Measurements from ENCODE around the gene KRT75.
"Not testable (repeated sequence)": the region's sequence is repeated elsewhere in the genome, so short reads cannot be mapped to it uniquely, and the experiment has no call there.

KRT75 gene

DNA sequence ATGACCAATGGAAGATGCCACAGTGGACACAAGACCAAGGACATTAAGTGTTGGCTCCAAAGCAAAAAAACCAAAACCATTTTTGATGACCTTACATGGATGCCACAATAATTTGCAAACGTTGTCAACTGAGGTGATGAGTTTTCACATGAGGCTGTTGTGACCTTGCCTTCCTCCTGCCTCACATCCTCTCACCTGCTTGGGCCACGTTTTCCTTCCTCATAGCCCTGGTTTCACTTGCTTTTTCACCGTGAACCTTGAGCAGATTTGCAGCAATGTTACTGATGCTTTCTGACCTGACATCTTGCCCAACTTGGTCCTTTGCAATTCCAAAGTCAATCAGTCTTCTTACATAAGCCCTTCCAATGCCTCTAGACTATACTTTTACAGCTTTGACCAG is 14.1 kb upstream of the KRT75 start:
- no peak overlapping the region for H2AFZ ChIP-seq (ENCODE audit: low read depth, low read length)
- H4K20me1 ChIP-seq (ENCODE audit: insufficient read depth, low read length) = no peaks in the 10 kb centered on the region
- no peak overlapping the region for H3K4me3 ChIP-seq (ENCODE audit: low read length)
- no peak overlapping the region for H3K9ac ChIP-seq (ENCODE audit: low read length)
- H3K36me3 ChIP-seq (replicated peaks; ENCODE audit: low read depth, low read length) = no peaks in the 10 kb centered on the region
- H3K27me3 ChIP-seq (ENCODE audit: low read depth, low read length) = peaks cover 15% of the 10 kb centered on the region
- H3K4me2 ChIP-seq (ENCODE audit: low read length) = peak overlapping the region; percentile 38
- no peak for TF ChIP-seq EZH2phosphoT487 (IDR thresholded peaks at IDR 0.05; ENCODE audit: low read depth)
- peaks cover 9% of the 10 kb centered on the region for H3K4me1 ChIP-seq (ENCODE audit: low read length)
- H3K27ac ChIP-seq (ENCODE audit: low read length) = no peak overlapping the region
- H3K79me2 ChIP-seq (ENCODE audit: low read length) = no peaks in the 10 kb centered on the region
- no peaks in the 10 kb centered on the region for H3K9me3 ChIP-seq (ENCODE audit: insufficient read depth, low read length)

DNA sequence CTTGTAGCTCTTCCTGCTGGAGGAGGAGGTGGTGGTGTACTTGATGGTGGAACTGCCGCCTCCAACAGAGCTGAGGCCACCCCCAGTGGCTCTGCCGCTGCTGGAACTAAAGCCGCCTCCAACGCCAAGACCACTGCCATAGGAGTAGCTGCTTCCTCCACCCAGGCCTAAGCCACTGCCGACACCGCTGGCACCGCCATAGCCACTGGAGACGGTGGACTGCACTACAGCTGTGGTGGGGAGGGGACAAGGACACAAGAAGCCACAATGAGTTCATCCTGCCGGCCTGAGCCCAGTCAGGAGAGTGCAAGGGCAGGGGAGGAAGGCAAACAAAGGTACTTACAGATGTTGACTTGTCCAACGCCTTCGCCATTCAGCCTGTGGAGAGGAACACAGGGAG is 13.0 kb upstream of the KRT75 start:
- H3K36me3 ChIP-seq (replicated peaks; ENCODE audit: low read depth, low read length); H3K4me1 ChIP-seq (ENCODE audit: low read length); H3K9ac ChIP-seq (ENCODE audit: low read length); H3K4me3 ChIP-seq (ENCODE audit: low read length); H3K79me2 ChIP-seq (ENCODE audit: low read length); H3K9me3 ChIP-seq (ENCODE audit: insufficient read depth, low read length); H3K4me2 ChIP-seq (ENCODE audit: low read length); H2AFZ ChIP-seq (ENCODE audit: low read depth, low read length); H3K27ac ChIP-seq (ENCODE audit: low read length); H4K20me1 ChIP-seq (ENCODE audit: insufficient read depth, low read length): not testable (repeated sequence)
- H3K27me3 ChIP-seq (ENCODE audit: low read depth, low read length) = peaks cover 25% of the 10 kb centered on the region

DNA sequence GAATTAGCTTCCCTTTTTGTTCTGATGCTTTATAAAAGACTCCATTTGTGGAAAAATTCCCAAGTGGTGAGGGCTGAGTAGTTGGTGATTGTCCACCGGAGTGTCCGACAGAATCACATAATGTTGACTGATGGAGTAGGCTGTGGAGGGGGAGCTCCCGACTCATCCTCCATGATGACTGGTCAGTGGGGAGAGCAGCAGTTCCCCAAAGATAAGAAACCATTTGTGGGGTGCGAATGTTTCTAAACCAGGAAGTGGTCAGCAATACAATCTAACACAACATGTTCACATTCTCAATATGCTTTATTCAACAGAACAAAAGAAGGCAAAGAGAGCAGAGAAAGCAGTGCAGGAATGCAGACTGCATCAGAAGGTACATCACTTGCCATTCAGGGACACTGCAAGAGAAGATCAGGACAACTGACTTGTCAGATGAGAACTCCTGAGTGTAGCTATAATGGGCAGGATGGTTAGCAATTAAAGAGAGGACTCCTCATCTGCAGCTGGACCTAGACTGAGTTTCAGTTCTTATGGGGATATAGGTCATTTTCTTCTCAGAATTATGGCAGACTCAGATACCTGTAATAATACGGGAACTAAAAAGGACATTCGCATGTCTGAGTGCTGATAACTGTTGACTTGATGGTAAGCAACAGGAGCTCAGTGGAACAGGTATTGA is 12.3 kb upstream of the KRT75 start:
- Histone ChIP-seq H3K36me3 (replicated peaks; ENCODE audit: low read depth, low read length) (no peaks in the 10 kb centered on the region), H4K20me1 (ENCODE audit: insufficient read depth, low read length) (no peaks in the 10 kb centered on the region), H3K9me3 (ENCODE audit: insufficient read depth, low read length) (no peaks in the 10 kb centered on the region), H3K4me3 (ENCODE audit: low read length) (no peak overlapping the region), H2AFZ (ENCODE audit: low read depth, low read length) (no peak overlapping the region), H3K27me3 (ENCODE audit: low read depth, low read length) (peaks cover 32% of the 10 kb centered on the region), H3K79me2 (ENCODE audit: low read length) (no peaks in the 10 kb centered on the region), H3K4me1 (ENCODE audit: low read length) (peaks cover 10% of the 10 kb centered on the region), H3K27ac (ENCODE audit: low read length) (no peak overlapping the region), H3K9ac (ENCODE audit: low read length) (no peak overlapping the region), H3K4me2 (ENCODE audit: low read length) (no peak overlapping the region)
- TF ChIP-seq EZH2phosphoT487 (IDR thresholded peaks at IDR 0.05; ENCODE audit: low read depth) = no peak
- TF ChIP-seq, protein P1, sequence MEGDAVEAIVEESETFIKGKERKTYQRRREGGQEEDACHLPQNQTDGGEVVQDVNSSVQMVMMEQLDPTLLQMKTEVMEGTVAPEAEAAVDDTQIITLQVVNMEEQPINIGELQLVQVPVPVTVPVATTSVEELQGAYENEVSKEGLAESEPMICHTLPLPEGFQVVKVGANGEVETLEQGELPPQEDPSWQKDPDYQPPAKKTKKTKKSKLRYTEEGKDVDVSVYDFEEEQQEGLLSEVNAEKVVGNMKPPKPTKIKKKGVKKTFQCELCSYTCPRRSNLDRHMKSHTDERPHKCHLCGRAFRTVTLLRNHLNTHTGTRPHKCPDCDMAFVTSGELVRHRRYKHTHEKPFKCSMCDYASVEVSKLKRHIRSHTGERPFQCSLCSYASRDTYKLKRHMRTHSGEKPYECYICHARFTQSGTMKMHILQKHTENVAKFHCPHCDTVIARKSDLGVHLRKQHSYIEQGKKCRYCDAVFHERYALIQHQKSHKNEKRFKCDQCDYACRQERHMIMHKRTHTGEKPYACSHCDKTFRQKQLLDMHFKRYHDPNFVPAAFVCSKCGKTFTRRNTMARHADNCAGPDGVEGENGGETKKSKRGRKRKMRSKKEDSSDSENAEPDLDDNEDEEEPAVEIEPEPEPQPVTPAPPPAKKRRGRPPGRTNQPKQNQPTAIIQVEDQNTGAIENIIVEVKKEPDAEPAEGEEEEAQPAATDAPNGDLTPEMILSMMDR (IDR thresholded peaks at IDR 0.05; ENCODE audit: low read depth, low read length) = no peak

DNA sequence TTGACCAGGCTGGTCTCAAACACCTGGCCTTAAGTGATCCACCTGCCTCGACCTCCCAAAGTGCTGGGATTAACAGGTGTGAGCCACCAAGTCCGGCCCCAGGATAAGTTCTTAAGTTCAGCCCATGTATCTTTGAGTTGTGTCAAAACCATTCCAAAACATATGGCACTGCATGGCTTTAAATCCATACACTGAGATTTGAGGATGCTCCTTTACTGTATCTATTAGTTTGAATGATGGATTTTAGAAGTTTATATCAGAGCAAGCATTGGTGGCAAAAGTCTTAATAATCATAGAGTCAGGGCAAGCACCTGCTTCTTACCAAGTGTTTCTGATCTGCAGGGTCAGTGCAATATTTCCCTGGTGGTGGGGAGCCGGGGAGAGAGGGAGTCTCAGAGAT is 11.7 kb upstream of the KRT75 start:
- H3K9me3 ChIP-seq (ENCODE audit: insufficient read depth, low read length) = no peaks in the 10 kb centered on the region
- H3K4me3 ChIP-seq (ENCODE audit: low read length) = no peak overlapping the region
- H3K4me1 ChIP-seq (ENCODE audit: low read length) = peaks cover 17% of the 10 kb centered on the region
- no peak overlapping the region for H3K4me2 ChIP-seq (ENCODE audit: low read length)
- no peaks in the 10 kb centered on the region for H4K20me1 ChIP-seq (ENCODE audit: insufficient read depth, low read length)
- H3K9ac ChIP-seq (ENCODE audit: low read length) = no peak overlapping the region
- H2AFZ ChIP-seq (ENCODE audit: low read depth, low read length) = no peak overlapping the region
- no peaks in the 10 kb centered on the region for H3K79me2 ChIP-seq (ENCODE audit: low read length)
- no peak overlapping the region for H3K27ac ChIP-seq (ENCODE audit: low read length)
- TF ChIP-seq EZH2phosphoT487 (IDR thresholded peaks at IDR 0.05; ENCODE audit: low read depth) = no peak
- TF ChIP-seq, protein P1 (IDR thresholded peaks at IDR 0.05; ENCODE audit: low read depth, low read length) = no peak
- H3K27me3 ChIP-seq (ENCODE audit: low read depth, low read length) = peaks cover 33% of the 10 kb centered on the region
- H3K36me3 ChIP-seq (replicated peaks; ENCODE audit: low read depth, low read length) = no peaks in the 10 kb centered on the region

DNA sequence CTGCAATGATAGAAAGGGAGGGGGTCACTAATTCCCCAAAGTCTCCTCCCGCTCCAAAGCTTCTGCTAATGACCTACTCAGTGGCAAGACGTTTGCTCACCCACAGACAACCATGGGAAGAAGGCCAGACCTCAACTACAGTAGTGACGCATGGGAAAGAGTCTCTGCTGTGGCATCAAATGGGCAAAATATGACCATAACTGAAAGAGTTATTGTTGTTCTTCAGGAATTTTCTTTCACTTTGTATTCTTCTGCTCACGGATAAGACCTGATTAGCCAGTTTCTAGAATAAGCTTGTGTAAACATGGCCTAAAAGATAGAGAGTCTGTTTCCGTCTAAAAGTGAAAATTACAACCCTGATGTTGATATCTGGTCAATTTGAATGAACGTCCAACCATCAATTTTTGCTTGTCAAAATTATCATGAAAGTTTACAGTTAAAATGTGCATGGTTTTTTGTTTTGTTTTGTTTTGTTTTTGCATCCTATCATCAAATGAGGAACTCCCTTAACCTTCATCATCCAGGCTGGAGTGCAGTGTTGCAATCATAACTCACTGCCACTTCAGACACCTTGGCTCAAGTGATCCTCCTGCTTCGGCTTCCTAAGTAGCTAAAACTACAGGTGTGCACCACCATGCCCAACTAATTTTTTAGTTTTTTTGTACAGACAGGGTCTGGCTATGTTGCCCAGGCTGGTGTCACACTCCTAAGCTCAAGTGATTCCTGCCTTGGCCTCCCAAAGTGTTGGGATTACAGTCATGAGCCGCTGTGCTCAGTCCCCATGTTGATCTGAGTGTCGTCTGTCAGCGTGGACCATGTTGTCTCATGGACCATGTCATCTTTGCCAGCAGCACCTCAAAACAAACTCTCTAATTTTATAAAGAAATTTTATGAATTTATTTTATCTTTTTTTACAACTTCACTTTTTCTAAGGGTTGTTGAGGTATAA is 10.8 kb upstream of the KRT75 start:
- Histone ChIP-seq H3K27ac (ENCODE audit: low read length) (no peak overlapping the region), H3K4me3 (ENCODE audit: low read length) (no peak overlapping the region), H3K79me2 (ENCODE audit: low read length) (no peaks in the 10 kb centered on the region), H2AFZ (ENCODE audit: low read depth, low read length) (no peak overlapping the region), H3K9ac (ENCODE audit: low read length) (no peak overlapping the region), H3K27me3 (ENCODE audit: low read depth, low read length) (peaks cover 33% of the 10 kb centered on the region), H4K20me1 (ENCODE audit: insufficient read depth, low read length) (no peaks in the 10 kb centered on the region), H3K36me3 (replicated peaks; ENCODE audit: low read depth, low read length) (no peaks in the 10 kb centered on the region), H3K9me3 (ENCODE audit: insufficient read depth, low read length) (no peaks in the 10 kb centered on the region), H3K4me1 (ENCODE audit: low read length) (peaks cover 17% of the 10 kb centered on the region), H3K4me2 (ENCODE audit: low read length) (no peak overlapping the region)
- TF ChIP-seq, protein P1 (IDR thresholded peaks at IDR 0.05; ENCODE audit: low read depth, low read length) = no peak
- no peak for TF ChIP-seq EZH2phosphoT487 (IDR thresholded peaks at IDR 0.05; ENCODE audit: low read depth)

Data from OCI-LY3 (cell line).